ENCODE measurements around the gene KRTAP25-1. TPM values are rescaled to one million over a fixed set of nuclear protein-coding genes. Genes with fewer than 3 reads are reported as not detected.
A peak's percentile ranks its signal among the peaks of the same experiment; 100 is the strongest.

Gene KRTAP25-1
- total RNA-seq, 1 experiment from 2014 or later = not detected

DNA sequence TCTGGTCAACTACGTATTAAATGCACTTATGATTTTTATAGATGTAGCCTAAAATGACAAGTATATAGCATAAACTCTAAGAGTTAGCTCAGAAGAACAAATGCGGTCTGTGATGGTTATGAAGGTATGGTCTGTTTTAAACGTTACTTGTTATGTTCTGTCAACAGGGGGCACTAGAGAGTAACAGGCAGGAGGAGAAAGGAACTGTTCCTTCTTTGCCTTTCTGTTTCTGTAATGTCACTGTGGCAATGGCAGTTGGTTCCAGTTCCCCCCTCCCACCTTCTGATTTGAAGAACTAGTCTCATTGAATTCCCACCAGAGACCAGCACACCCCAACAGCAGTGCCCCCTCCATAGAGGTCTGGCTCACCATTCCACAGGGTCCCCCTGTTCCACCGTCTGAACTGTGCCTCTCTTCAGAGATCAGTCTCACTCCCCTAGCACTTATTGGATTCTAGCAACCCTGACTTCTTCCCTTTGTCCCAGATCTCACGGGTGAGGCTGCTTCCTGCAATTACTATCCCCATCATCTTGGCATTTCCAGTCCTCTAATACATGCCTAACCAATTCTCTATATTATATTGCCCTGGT is 20.6 kb downstream of the KRTAP25-1 start:
- no TSS peak for BruUV-seq (replicated peaks)
- ATAC-seq (no peak), DNase-seq (ENCODE audit: low read depth, low spot score) (no peak)
- H3K27me3 ChIP-seq (ENCODE audit: control insufficient read depth, insufficient read depth, low read length) = no peaks in the 10 kb centered on the region
- no peaks in the 10 kb centered on the region for H3K36me3 ChIP-seq (ENCODE audit: control insufficient read depth, insufficient read depth, low read length)
- TF ChIP-seq SIN3A (IDR thresholded peaks at IDR 0.05; ENCODE audit: borderline replicate concordance, insufficient read depth, low read depth, low read length) (no peak), TCF7L2 (IDR thresholded peaks at IDR 0.05; ENCODE audit: low read depth, low read length) (no peak), POLR2AphosphoS5 (IDR thresholded peaks at IDR 0.05; ENCODE audit: low read depth, low read length) (no peak)
- TF ChIP-seq, protein P1, sequence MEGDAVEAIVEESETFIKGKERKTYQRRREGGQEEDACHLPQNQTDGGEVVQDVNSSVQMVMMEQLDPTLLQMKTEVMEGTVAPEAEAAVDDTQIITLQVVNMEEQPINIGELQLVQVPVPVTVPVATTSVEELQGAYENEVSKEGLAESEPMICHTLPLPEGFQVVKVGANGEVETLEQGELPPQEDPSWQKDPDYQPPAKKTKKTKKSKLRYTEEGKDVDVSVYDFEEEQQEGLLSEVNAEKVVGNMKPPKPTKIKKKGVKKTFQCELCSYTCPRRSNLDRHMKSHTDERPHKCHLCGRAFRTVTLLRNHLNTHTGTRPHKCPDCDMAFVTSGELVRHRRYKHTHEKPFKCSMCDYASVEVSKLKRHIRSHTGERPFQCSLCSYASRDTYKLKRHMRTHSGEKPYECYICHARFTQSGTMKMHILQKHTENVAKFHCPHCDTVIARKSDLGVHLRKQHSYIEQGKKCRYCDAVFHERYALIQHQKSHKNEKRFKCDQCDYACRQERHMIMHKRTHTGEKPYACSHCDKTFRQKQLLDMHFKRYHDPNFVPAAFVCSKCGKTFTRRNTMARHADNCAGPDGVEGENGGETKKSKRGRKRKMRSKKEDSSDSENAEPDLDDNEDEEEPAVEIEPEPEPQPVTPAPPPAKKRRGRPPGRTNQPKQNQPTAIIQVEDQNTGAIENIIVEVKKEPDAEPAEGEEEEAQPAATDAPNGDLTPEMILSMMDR (IDR thresholded peaks at IDR 0.05) = no peak
- TF ChIP-seq, protein P2, sequence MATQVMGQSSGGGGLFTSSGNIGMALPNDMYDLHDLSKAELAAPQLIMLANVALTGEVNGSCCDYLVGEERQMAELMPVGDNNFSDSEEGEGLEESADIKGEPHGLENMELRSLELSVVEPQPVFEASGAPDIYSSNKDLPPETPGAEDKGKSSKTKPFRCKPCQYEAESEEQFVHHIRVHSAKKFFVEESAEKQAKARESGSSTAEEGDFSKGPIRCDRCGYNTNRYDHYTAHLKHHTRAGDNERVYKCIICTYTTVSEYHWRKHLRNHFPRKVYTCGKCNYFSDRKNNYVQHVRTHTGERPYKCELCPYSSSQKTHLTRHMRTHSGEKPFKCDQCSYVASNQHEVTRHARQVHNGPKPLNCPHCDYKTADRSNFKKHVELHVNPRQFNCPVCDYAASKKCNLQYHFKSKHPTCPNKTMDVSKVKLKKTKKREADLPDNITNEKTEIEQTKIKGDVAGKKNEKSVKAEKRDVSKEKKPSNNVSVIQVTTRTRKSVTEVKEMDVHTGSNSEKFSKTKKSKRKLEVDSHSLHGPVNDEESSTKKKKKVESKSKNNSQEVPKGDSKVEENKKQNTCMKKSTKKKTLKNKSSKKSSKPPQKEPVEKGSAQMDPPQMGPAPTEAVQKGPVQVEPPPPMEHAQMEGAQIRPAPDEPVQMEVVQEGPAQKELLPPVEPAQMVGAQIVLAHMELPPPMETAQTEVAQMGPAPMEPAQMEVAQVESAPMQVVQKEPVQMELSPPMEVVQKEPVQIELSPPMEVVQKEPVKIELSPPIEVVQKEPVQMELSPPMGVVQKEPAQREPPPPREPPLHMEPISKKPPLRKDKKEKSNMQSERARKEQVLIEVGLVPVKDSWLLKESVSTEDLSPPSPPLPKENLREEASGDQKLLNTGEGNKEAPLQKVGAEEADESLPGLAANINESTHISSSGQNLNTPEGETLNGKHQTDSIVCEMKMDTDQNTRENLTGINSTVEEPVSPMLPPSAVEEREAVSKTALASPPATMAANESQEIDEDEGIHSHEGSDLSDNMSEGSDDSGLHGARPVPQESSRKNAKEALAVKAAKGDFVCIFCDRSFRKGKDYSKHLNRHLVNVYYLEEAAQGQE (IDR thresholded peaks at IDR 0.05; ENCODE audit: insufficient read depth in 1 of 2, low read depth in 2 of 2, low read length in 1 of 2) = no peak
- CTCF ChIA-PET = no interaction called here
- in situ Hi-C loops (cut with HindIII; ENCODE audit: low pct_unique_long_range_greater_than_20kb, low sequenced_read_pairs) = no loop called here
- H3K4me1 ChIP-seq (ENCODE audit: control insufficient read depth, insufficient read depth, low read length) = no peaks in the 10 kb centered on the region
- H3K27ac ChIP-seq (ENCODE audit: low read length) = no peak overlapping the region
- intact Hi-C loops (cut with micrococcal nuclease; ENCODE audit: unreplicated experiment) = no loop called here
- POLR2A ChIA-PET = no interaction called here
- H3K4me3 ChIP-seq (ENCODE audit: low read depth in 2 of 2, low read length in 2 of 2) = no peak overlapping the region
- no peaks in the 10 kb centered on the region for H3K9me3 ChIP-seq (ENCODE audit: control insufficient read depth, insufficient read depth, low read depth, low read length)

DNA sequence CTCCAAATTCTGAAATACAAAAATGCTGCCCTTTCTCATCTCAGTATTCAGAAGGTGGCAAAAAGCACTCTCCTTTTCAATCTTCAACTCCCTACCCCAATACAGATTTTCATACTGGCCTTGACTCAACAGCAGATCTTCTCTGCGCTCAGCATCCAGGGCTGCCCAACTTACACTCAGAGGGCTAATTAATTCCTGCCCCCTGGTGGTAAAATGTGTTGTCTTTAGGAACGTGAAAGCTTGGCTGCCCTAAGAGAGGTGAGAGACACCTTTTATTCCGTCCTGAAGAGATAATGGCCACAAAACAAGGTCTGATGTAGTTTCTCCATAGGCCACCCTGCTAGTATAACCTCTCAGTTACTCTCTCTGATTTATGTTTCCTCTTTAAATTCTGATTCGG is 31.5 kb downstream of the KRTAP25-1 start:
- ChIA-PET POLR2A (no interaction called here), CTCF (no interaction called here)
- no peaks in the 10 kb centered on the region for H3K36me3 ChIP-seq (ENCODE audit: control insufficient read depth, insufficient read depth, low read length)
- ATAC-seq (no peak), DNase-seq (ENCODE audit: low read depth, low spot score) (no peak)
- H3K27me3 ChIP-seq (ENCODE audit: control insufficient read depth, insufficient read depth, low read length) = no peaks in the 10 kb centered on the region
- in situ Hi-C loops (cut with HindIII; ENCODE audit: low pct_unique_long_range_greater_than_20kb, low sequenced_read_pairs) (no loop called here), intact Hi-C loops (cut with micrococcal nuclease; ENCODE audit: unreplicated experiment) (no loop called here)
- no peak overlapping the region for H3K4me3 ChIP-seq (ENCODE audit: low read depth in 2 of 2, low read length in 2 of 2)
- H3K27ac ChIP-seq (ENCODE audit: low read length) = no peak overlapping the region
- no peaks in the 10 kb centered on the region for H3K4me1 ChIP-seq (ENCODE audit: control insufficient read depth, insufficient read depth, low read length)
- TF ChIP-seq TCF7L2 (IDR thresholded peaks at IDR 0.05; ENCODE audit: low read depth, low read length) (no peak), SIN3A (IDR thresholded peaks at IDR 0.05; ENCODE audit: borderline replicate concordance, insufficient read depth, low read depth, low read length) (no peak), POLR2AphosphoS5 (IDR thresholded peaks at IDR 0.05; ENCODE audit: low read depth, low read length) (no peak)
- TF ChIP-seq, protein P1 (IDR thresholded peaks at IDR 0.05) = peak; percentile 21
- TF ChIP-seq, protein P2 (IDR thresholded peaks at IDR 0.05; ENCODE audit: insufficient read depth in 1 of 2, low read depth in 2 of 2, low read length in 1 of 2) = no peak
- BruUV-seq (replicated peaks) = no TSS peak
- no peaks in the 10 kb centered on the region for H3K9me3 ChIP-seq (ENCODE audit: control insufficient read depth, insufficient read depth, low read depth, low read length)

Measured in Panc1 (cell line).